DOHH2 (cell line): ENCODE measurements around the gene MRPS12.

Experiments
- H3F3A ChIP-seq: fragments of 200-600 bp; sonication (generic), shearing (Covaris generic); 2 replicates; pipeline ENCODE4 v1.6.0; 2016; ENCODE audit warnings: antibody characterized with exemption, mild to moderate bottlenecking; ENCODE audit not compliant: control insufficient read depth, insufficient read depth
- H3K27ac ChIP-seq: fragments of 200-600 bp; sonication (generic); 2 replicates; pipeline ENCODE4 v1.5.1; 2014; ENCODE audit warnings: low read depth, mild to moderate bottlenecking, low read length, moderate library complexity
- H3K27me3 ChIP-seq: fragments of 200-600 bp; sonication (generic); 2 replicates; pipeline ENCODE4 v1.6.1; 2014; ENCODE audit warnings: mild to moderate bottlenecking, low read length, mixed read lengths; ENCODE audit not compliant: control insufficient read depth
- H3K36me3 ChIP-seq: fragments of 200-600 bp; sonication (generic); 2 replicates; pipeline ENCODE4 v1.6.1; 2014; ENCODE audit warnings: mild to moderate bottlenecking, low read length, moderate library complexity, mixed read lengths; ENCODE audit not compliant: control insufficient read depth
- H3K4me1 ChIP-seq: fragments of 200-600 bp; sonication (generic); 2 replicates; pipeline ENCODE4 v1.6.1; 2014; ENCODE audit warnings: mild to moderate bottlenecking, low read length, mixed read lengths; ENCODE audit not compliant: control insufficient read depth
- H3K4me2 ChIP-seq: fragments of 200-600 bp; sonication (generic); 2 replicates; pipeline ENCODE4 v1.6.0; 2014; ENCODE audit warnings: mild to moderate bottlenecking, low read length, moderate library complexity
- H3K4me3 ChIP-seq: fragments of 200-600 bp; sonication (generic); 2 replicates; pipeline ENCODE4 v1.5.1; 2014; ENCODE audit warnings: mild to moderate bottlenecking, low read length, mixed read lengths
- H3K79me2 ChIP-seq: fragments of 200-600 bp; sonication (generic); 2 replicates; pipeline ENCODE4 v1.6.1; 2014; ENCODE audit warnings: mild to moderate bottlenecking, low read length, mixed read lengths; ENCODE audit not compliant: control insufficient read depth
- H3K9me2 ChIP-seq: fragments of 200-600 bp; sonication (generic); replicated peaks from 2 replicates; pipeline ENCODE4 v1.6.1; 2014; ENCODE audit warnings: mild to moderate bottlenecking, low read length, mixed read lengths; ENCODE audit not compliant: control insufficient read depth
- H3K9me3 ChIP-seq: fragments of 200-600 bp; sonication (generic); 2 replicates; pipeline ENCODE4 v1.6.1; 2014; ENCODE audit warnings: antibody characterized with exemption, low read length, mixed read lengths; ENCODE audit not compliant: control insufficient read depth, insufficient read depth
- H4K20me1 ChIP-seq: fragments of 200-600 bp; sonication (generic); 2 replicates; pipeline ENCODE4 v1.6.0; 2014; ENCODE audit warnings: low read depth, mild to moderate bottlenecking, antibody characterized with exemption, low read length, moderate library complexity; ENCODE audit not compliant: control insufficient read depth, insufficient read depth
- CTCF ChIP-seq: fragments of 200-600 bp; sonication (generic); IDR thresholded peaks from one replicate; pipeline ENCODE4 v1.5.1; 2014; ENCODE audit warnings: antibody characterized with exemption, mild to moderate bottlenecking, low read depth, low read length; ENCODE audit not compliant: poor library complexity, severe bottlenecking
- EZH2phosphoT487 ChIP-seq: fragments of 200-600 bp; sonication (generic); IDR thresholded peaks from 2 replicates; pipeline ENCODE4 v1.6.1; 2017; ENCODE audit warnings: borderline replicate concordance, mild to moderate bottlenecking, antibody characterized with exemption, low read length, moderate library complexity, mixed read lengths

The MRPS12 gene

GRCh38 chr19:38915329-38916321 lies 15.1 kb upstream of the MRPS12 start:
- Histone ChIP-seq H3F3A (no peaks in the 10 kb centered on the region), H3K79me2 (no peaks in the 10 kb centered on the region), H3K27me3 (no peaks in the 10 kb centered on the region), H3K4me3 (no peak overlapping the region), H3K9me2 (no peaks in the 10 kb centered on the region), H3K9me3 (no peaks in the 10 kb centered on the region), H3K27ac (no peak overlapping the region), H4K20me1 (no peaks in the 10 kb centered on the region), H3K4me2 (no peak overlapping the region), H3K4me1 (no peaks in the 10 kb centered on the region), H3K36me3 (no peaks in the 10 kb centered on the region)
- TF ChIP-seq CTCF (no peak), EZH2phosphoT487 (no peak)

GRCh38 chr19:38917516-38917915 lies 13.2 kb upstream of the MRPS12 start:
- Histone ChIP-seq H3K9me3 (no peaks in the 10 kb centered on the region), H3K27me3 (no peaks in the 10 kb centered on the region), H3K4me1 (no peaks in the 10 kb centered on the region), H4K20me1 (no peaks in the 10 kb centered on the region), H3F3A (no peaks in the 10 kb centered on the region), H3K36me3 (peaks cover 9% of the 10 kb centered on the region; the same call in 1 of the 2 replicates), H3K4me3 (no peak overlapping the region), H3K4me2 (no peak overlapping the region), H3K79me2 (no peaks in the 10 kb centered on the region), H3K9me2 (no peaks in the 10 kb centered on the region), H3K27ac (no peak overlapping the region)
- TF ChIP-seq CTCF (no peak), EZH2phosphoT487 (no peak)

GRCh38 chr19:38917921-38918491 lies 12.7 kb upstream of the MRPS12 start:
- no peak overlapping the region for H3K4me3 ChIP-seq
- H3K9me2 ChIP-seq = no peaks in the 10 kb centered on the region
- H3K27me3 ChIP-seq = no peaks in the 10 kb centered on the region
- H3K4me2 ChIP-seq = no peak overlapping the region
- H3K4me1 ChIP-seq = no peaks in the 10 kb centered on the region
- H3K36me3 ChIP-seq = peaks cover 9% of the 10 kb centered on the region; the same call in 1 of the 2 replicates
- no peaks in the 10 kb centered on the region for H3K79me2 ChIP-seq
- no peaks in the 10 kb centered on the region for H3F3A ChIP-seq
- no peak for TF ChIP-seq EZH2phosphoT487
- TF ChIP-seq CTCF = no peak
- H4K20me1 ChIP-seq = no peaks in the 10 kb centered on the region
- no peaks in the 10 kb centered on the region for H3K9me3 ChIP-seq
- no peak overlapping the region for H3K27ac ChIP-seq
